Measurements from ENCODE around the gene NME9. TPM values are rescaled to one million over a fixed set of nuclear protein-coding genes. Genes with fewer than 3 reads are reported as not detected.

NME9 gene
- total RNA-seq, 4 donors from 2014 or later, result 0.38 to 7.3 (median 2.0) TPM; not detected in 1

GRCh38 chr3:138296639-138297038, 33.0 kb downstream of the NME9 start:
- peaks cover 0 to 50% of the 10 kb centered on the region in 2 donors for H3K36me3 ChIP-seq
- in situ Hi-C loops (cut with MboI; ENCODE audit: low sequenced_read_pairs in 4 of 4) (no loop called here), intact Hi-C loops (cut with DNase I; ENCODE audit: low total_unique reads) (no loop called here)
- TF ChIP-seq CTCF (IDR thresholded peaks at IDR 0.05 in 4 of 5, conservative IDR thresholded peaks at IDR 0.05 in 1 of 5) (no peak), POLR2A (IDR thresholded peaks at IDR 0.05) (no peak)
- no peak for ATAC-seq
- H3K4me3 ChIP-seq, result no peak overlapping the region
- H3K27ac ChIP-seq, result peak overlapping the region in 2 of 4 donors; percentile 23 to 32
- no peaks in the 10 kb centered on the region for H3K27me3 ChIP-seq
- H3K4me1 ChIP-seq, result peaks cover 17 to 29% of the 10 kb centered on the region in 2 donors
- H3K9me3 ChIP-seq, result no peaks in the 10 kb centered on the region
- DNase-seq, result no peak

- intact Hi-C loops (cut with DNase I; ENCODE audit: low total_unique reads) (no loop called here), in situ Hi-C loops (cut with MboI; ENCODE audit: low sequenced_read_pairs in 4 of 4) (no loop called here)
- Histone ChIP-seq H3K4me1 (no peaks in the 10 kb centered on the region), H3K27ac (no peak overlapping the region), H3K4me3 (no peak overlapping the region), H3K27me3 (no peaks in the 10 kb centered on the region), H3K9me3 (no peaks in the 10 kb centered on the region), H3K36me3 (peaks cover 3 to 88% of the 10 kb centered on the region in 2 donors)
- DNase-seq (no peak), ATAC-seq (no peak)
- no peak for TF ChIP-seq CTCF (IDR thresholded peaks at IDR 0.05 in 4 of 5, conservative IDR thresholded peaks at IDR 0.05 in 1 of 5)
- TF ChIP-seq POLR2A (IDR thresholded peaks at IDR 0.05), result no peak
These were observed 40.0 kb downstream of the NME9 start for GRCh38 chr3:138289701-138290100.

- in situ Hi-C loops (cut with MboI; ENCODE audit: low sequenced_read_pairs in 4 of 4), result no loop called here
- H3K27me3 ChIP-seq, result no peaks in the 10 kb centered on the region
- ATAC-seq, result no peak
- peaks cover 3 to 93% of the 10 kb centered on the region in 2 donors for H3K36me3 ChIP-seq
- H3K4me3 ChIP-seq, result no peak overlapping the region
- DNase-seq, result no peak
- H3K4me1 ChIP-seq, result no peaks in the 10 kb centered on the region
- H3K27ac ChIP-seq, result no peak overlapping the region
- intact Hi-C loops (cut with DNase I; ENCODE audit: low total_unique reads), result no loop called here
- TF ChIP-seq CTCF (IDR thresholded peaks at IDR 0.05 in 4 of 5, conservative IDR thresholded peaks at IDR 0.05 in 1 of 5), result no peak
- no peak for TF ChIP-seq POLR2A (IDR thresholded peaks at IDR 0.05)
- no peaks in the 10 kb centered on the region for H3K9me3 ChIP-seq
These were observed 40.4 kb downstream of the NME9 start for GRCh38 chr3:138289260-138289659.

GRCh38 chr3:138284957-138285477, 44.6 kb downstream of the NME9 start:
- ATAC-seq (no peak), DNase-seq (no peak)
- intact Hi-C loops (cut with DNase I; ENCODE audit: low total_unique reads) (no loop called here), in situ Hi-C loops (cut with MboI; ENCODE audit: low sequenced_read_pairs in 4 of 4) (no loop called here)
- H3K4me1 ChIP-seq, result peaks cover 5 to 12% of the 10 kb centered on the region in 2 donors
- H3K36me3 ChIP-seq, result peaks cover 3 to 65% of the 10 kb centered on the region in 2 donors
- no peak overlapping the region for H3K4me3 ChIP-seq
- H3K9me3 ChIP-seq, result no peaks in the 10 kb centered on the region
- TF ChIP-seq POLR2A (IDR thresholded peaks at IDR 0.05) (no peak), CTCF (IDR thresholded peaks at IDR 0.05 in 4 of 5, conservative IDR thresholded peaks at IDR 0.05 in 1 of 5) (no peak)
- no peak overlapping the region for H3K27ac ChIP-seq
- H3K27me3 ChIP-seq, result no peaks in the 10 kb centered on the region

GRCh38 chr3:138284079-138284478, 45.6 kb downstream of the NME9 start:
- in situ Hi-C loops (cut with MboI; ENCODE audit: low sequenced_read_pairs in 4 of 4) (no loop called here), intact Hi-C loops (cut with DNase I; ENCODE audit: low total_unique reads) (no loop called here)
- no peak overlapping the region for H3K4me3 ChIP-seq
- no peaks in the 10 kb centered on the region for H3K27me3 ChIP-seq
- H3K36me3 ChIP-seq, result peaks cover 3 to 64% of the 10 kb centered on the region in 2 donors
- no peaks in the 10 kb centered on the region for H3K9me3 ChIP-seq
- DNase-seq (no peak), ATAC-seq (no peak)
- peaks cover 5 to 12% of the 10 kb centered on the region in 2 donors for H3K4me1 ChIP-seq
- TF ChIP-seq POLR2A (IDR thresholded peaks at IDR 0.05), result no peak
- TF ChIP-seq CTCF (IDR thresholded peaks at IDR 0.05 in 4 of 5, conservative IDR thresholded peaks at IDR 0.05 in 1 of 5), result no peak
- peak overlapping the region in 1 of 4 donors; percentile 25 for H3K27ac ChIP-seq
